K562 (cell line): ENCODE results near the gene BCAS3.

ENCODE experiments used
- CREB1 ChIP-seq, 2 experiments: sonication (generic) in 1 of 2; formaldehyde crosslinking in 1 of 2; IDR thresholded peaks; 2 replicates each; pipeline versions ENCODE4 v1.6.1 to v1.8.0; 2012 to 2022; ENCODE audit warnings: inconsistent platforms in 1 of 2, mild to moderate bottlenecking in 1 of 2, missing genetic modification reagents in 1 of 2, moderate library complexity in 1 of 2
- CTCF ChIP-seq, 3 experiments: IDR thresholded peaks in 2 of 3; conservative IDR thresholded peaks in 1 of 3; 2 replicates each; pipeline ENCODE4 v1.5.1; 2011 to 2012; ENCODE audit warnings: low read length in 3 of 3, mild to moderate bottlenecking in 3 of 3, control low read depth in 2 of 3, improper control_type of control experiment in 1 of 3, inconsistent platforms in 1 of 3, low read depth in 1 of 3, mixed read lengths in 1 of 3, moderate library complexity in 1 of 3; ENCODE audit not compliant: insufficient read depth in 2 of 3
- HDAC2 ChIP-seq: fragments of 450-650 bp; IDR thresholded peaks from 2 replicates; pipeline ENCODE4 v1.6.1; 2016; ENCODE audit warnings: mild to moderate bottlenecking
- NFYB ChIP-seq: IDR thresholded peaks from 2 replicates; pipeline ENCODE4 v1.6.1; 2011; ENCODE audit warnings: mild to moderate bottlenecking, moderate library complexity; ENCODE audit not compliant: insufficient read length; ENCODE audit errors: extremely low read depth
- PBX2 ChIP-seq, 2 experiments: IDR thresholded peaks in 1 of 2; conservative IDR thresholded peaks in 1 of 2; 2 replicates each; pipeline ENCODE4 v1.6.1; 2016; ENCODE audit warnings: low read depth in 2 of 2, mild to moderate bottlenecking in 1 of 2, missing compliant biosample characterization in 1 of 2, missing genetic modification characterization in 1 of 2, moderate library complexity in 1 of 2
- RBM17 ChIP-seq: fragments of 200-400 bp; formaldehyde crosslinking; IDR thresholded peaks from 2 replicates; pipeline ENCODE4 v1.6.1; 2017; ENCODE audit warnings: low read depth, mild to moderate bottlenecking, low read length, borderline replicate concordance
- SMAD1 ChIP-seq: fragments of 150-350 bp; IDR thresholded peaks from 2 replicates; pipeline ENCODE4 v1.6.1; 2014; ENCODE audit warnings: low read length, low read depth; ENCODE audit not compliant: partially characterized antibody
- SMC3 ChIP-seq: conservative IDR thresholded peaks from 2 replicates; pipeline ENCODE4 v1.6.1; 2011; ENCODE audit warnings: low read depth, low read length, improper control_type of control experiment; ENCODE audit not compliant: insufficient read depth
- SRSF9 ChIP-seq: fragments of 200-400 bp; formaldehyde crosslinking; IDR thresholded peaks from 2 replicates; pipeline ENCODE4 v1.6.1; 2017; ENCODE audit warnings: low read depth, low read length, borderline replicate concordance

- no peak for TF ChIP-seq CREB1 (IDR thresholded peaks at IDR 0.05)
- no peak for TF ChIP-seq CREB1 (CRISPR knock-in tag; IDR thresholded peaks at IDR 0.05)
- no peak for TF ChIP-seq PBX2 (CRISPR knock-in tag; IDR thresholded peaks at IDR 0.05; ENCODE audit: low read depth)
- no peak for TF ChIP-seq PBX2 (tag; conservative IDR thresholded peaks at IDR 0.05; ENCODE audit: low read depth)
- TF ChIP-seq RBM17: no peak
- no peak for TF ChIP-seq NFYB
- no peak for TF ChIP-seq CTCF (IDR thresholded peaks at IDR 0.05 in 2 of 3, conservative IDR thresholded peaks at IDR 0.05 in 1 of 3; ENCODE audit: insufficient read depth in 2 of 3, low read depth in 1 of 3, low read length in 3 of 3)
- no peak for TF ChIP-seq SMAD1
- no peak for TF ChIP-seq HDAC2
- TF ChIP-seq SMC3: no peak
- TF ChIP-seq SRSF9: no peak
Measured at GRCh38 chr17:61209106-61209439, 531.4 kb downstream of the BCAS3 start.
